SK-N-SH treated with all-trans-retinoic acid at 6 μM for 48 hours (cell line): ENCODE results near the gene TMEM187.

ENCODE experiments used
- ARNTL ChIP-seq: fragments of 450-650 bp; formaldehyde crosslinking; IDR thresholded peaks from 2 replicates; pipeline ENCODE4 v1.5.0; 2020; ENCODE audit warnings: low read depth, mild to moderate bottlenecking, moderate library complexity, borderline replicate concordance
- BACH2 ChIP-seq: fragments of 250-450 bp; sonication (Bioruptor Pico); IDR thresholded peaks from 2 replicates; pipeline ENCODE4 v1.9.0; 2021; ENCODE audit warnings: mild to moderate bottlenecking, borderline replicate concordance
- ESRRG ChIP-seq: fragments of 250-450 bp; sonication (Bioruptor Pico); IDR thresholded peaks from 2 replicates; pipeline ENCODE4 v1.6.1; 2021; ENCODE audit warnings: mild to moderate bottlenecking
- ISL1 ChIP-seq: fragments of 250-450 bp; sonication (Bioruptor Pico); IDR thresholded peaks from 2 replicates; pipeline ENCODE4 v2.1.2; 2022; ENCODE audit warnings: mild to moderate bottlenecking, moderate library complexity
- OSR1 ChIP-seq: fragments of 250-450 bp; sonication (Bioruptor Pico); IDR thresholded peaks from 2 replicates; pipeline ENCODE4 v1.8.0; 2022; ENCODE audit warnings: moderate library complexity, mild to moderate bottlenecking, inconsistent platforms
- PATZ1 ChIP-seq: fragments of 250-450 bp; sonication (Bioruptor Pico); IDR thresholded peaks from 2 replicates; pipeline ENCODE4 v1.8.0; 2020; ENCODE audit warnings: mild to moderate bottlenecking, moderate library complexity, borderline replicate concordance
- POU6F1 ChIP-seq: fragments of 250-450 bp; sonication (Bioruptor Pico); IDR thresholded peaks from 2 replicates; pipeline ENCODE4 v1.8.0; 2021; ENCODE audit warnings: low read depth, mild to moderate bottlenecking, moderate library complexity, borderline replicate concordance
- PPARA ChIP-seq: fragments of 250-450 bp; sonication (Bioruptor Pico); IDR thresholded peaks from 2 replicates; pipeline ENCODE4 v1.5.0; 2020; ENCODE audit warnings: mild to moderate bottlenecking, borderline replicate concordance
- SNAI2 ChIP-seq: fragments of 250-450 bp; sonication (Bioruptor Pico); IDR thresholded peaks from 2 replicates; pipeline ENCODE4 v1.5.0; 2020; ENCODE audit warnings: mild to moderate bottlenecking, moderate library complexity
- ZNF565 ChIP-seq: fragments of 450-650 bp; formaldehyde crosslinking; conservative IDR thresholded peaks from 2 replicates; pipeline ENCODE4 v1.5.0; 2020; ENCODE audit warnings: low read depth, mild to moderate bottlenecking, moderate library complexity

- no peak for TF ChIP-seq ZNF565 (CRISPR knock-in tag)
- TF ChIP-seq PPARA: no peak
- no peak for TF ChIP-seq ESRRG (CRISPR knock-in tag)
- no peak for TF ChIP-seq PATZ1
- TF ChIP-seq POU6F1 (CRISPR knock-in tag): no peak
- no peak for TF ChIP-seq ISL1
- TF ChIP-seq OSR1 (CRISPR knock-in tag): no peak
- no peak for TF ChIP-seq BACH2 (CRISPR knock-in tag)
- no peak for TF ChIP-seq SNAI2 (CRISPR knock-in tag)
- TF ChIP-seq ARNTL (CRISPR knock-in tag): no peak
Measured at GRCh38 chrX:153952373-153953026, 20.1 kb upstream of the TMEM187 start.
